ENCODE data around the gene PYGB.

PYGB gene

DNA sequence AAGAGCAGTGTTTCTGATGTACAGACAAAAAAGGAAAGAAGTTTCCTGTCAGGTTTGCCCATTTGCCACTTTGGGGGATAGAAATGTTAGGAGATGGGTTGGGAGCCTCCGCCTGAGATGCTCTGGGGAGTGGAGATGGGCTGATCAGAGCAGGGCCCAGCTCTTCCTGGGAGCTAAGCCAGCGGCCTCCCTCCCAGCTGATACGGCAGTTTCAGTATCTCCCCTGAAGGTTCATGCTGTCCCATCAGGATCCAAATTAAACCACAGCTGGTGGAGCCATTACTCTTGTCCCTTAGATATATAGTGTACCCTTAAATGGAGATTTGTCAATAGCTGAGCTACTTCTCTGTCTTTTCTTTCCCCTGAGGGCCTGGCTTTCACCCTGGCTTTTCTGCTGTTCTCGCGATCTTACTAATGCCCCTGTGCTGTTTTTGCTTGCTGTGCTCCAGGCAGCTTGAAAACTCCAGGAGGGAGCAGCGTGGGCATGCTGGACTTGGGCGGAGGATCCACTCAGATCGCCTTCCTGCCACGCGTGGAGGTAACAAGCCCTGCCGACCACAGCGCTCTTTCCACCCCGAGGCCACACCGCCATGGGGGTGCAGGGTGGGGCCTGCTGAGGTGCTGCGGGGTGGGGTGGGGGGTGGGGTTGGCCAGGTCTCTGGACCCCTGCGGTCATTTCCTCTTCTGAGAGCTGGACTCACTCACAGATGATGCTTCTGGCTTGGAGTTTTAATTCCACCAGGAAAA lies 31.5 kb upstream of the PYGB start:
- TF ChIP-seq, protein P1, sequence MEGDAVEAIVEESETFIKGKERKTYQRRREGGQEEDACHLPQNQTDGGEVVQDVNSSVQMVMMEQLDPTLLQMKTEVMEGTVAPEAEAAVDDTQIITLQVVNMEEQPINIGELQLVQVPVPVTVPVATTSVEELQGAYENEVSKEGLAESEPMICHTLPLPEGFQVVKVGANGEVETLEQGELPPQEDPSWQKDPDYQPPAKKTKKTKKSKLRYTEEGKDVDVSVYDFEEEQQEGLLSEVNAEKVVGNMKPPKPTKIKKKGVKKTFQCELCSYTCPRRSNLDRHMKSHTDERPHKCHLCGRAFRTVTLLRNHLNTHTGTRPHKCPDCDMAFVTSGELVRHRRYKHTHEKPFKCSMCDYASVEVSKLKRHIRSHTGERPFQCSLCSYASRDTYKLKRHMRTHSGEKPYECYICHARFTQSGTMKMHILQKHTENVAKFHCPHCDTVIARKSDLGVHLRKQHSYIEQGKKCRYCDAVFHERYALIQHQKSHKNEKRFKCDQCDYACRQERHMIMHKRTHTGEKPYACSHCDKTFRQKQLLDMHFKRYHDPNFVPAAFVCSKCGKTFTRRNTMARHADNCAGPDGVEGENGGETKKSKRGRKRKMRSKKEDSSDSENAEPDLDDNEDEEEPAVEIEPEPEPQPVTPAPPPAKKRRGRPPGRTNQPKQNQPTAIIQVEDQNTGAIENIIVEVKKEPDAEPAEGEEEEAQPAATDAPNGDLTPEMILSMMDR (conservative IDR thresholded peaks at IDR 0.05; ENCODE audit: low read depth, low read length) = no peak

DNA sequence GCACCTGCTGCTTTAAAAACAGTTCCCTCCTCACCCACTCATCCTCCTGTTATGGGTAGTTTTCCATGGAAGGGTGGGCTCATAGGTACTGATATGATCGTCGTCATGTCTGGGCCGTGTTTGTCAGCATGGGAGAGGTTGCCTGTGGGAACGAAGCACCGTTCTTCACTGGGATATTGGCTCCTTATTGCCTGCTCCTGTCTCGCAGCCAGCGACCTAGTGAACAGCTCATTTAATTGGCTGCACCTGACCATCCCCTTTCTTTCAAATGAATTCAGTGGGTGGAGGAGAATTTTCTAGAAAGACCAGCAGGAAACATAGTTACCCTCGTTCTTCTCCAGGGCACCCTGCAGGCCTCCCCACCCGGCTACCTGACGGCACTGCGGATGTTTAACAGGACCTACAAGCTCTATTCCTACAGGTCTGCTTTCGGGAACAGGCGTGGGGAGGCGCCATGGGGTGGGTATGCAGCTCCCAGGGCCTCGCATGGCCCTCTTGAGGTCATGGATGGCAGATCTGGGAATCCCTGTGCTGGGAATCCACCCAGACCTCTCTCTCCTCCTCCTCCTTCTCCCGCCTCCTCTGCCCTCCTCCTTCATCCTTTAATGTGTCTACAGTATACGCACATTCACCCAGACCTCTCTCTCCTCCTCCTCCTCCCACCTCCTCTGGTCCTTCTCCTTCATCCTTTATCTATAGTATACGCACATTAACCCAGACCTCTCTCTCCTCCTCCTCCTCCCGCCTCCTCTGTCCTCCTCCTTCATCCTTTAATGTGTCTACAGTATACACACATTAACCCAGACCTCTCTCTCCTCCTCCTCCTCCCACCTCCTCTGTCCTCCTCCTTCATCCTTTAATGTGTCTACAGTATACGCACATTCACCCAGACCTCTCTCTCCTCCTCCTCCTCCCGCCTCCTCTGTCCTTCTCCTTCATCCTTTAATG lies 30.4 kb upstream of the PYGB start:
- DNase-seq (ENCODE audit: low read depth) = no peak
- no peak overlapping the region for H3K4me3 ChIP-seq (ENCODE audit: low read depth, low read length)
- TF ChIP-seq, protein P1 (conservative IDR thresholded peaks at IDR 0.05; ENCODE audit: low read depth, low read length) = no peak

More for the DNA sequence above, 31.5 kb upstream of the PYGB start:
- H3K4me3 ChIP-seq (ENCODE audit: low read depth, low read length) = no peak overlapping the region
- no peak for DNase-seq (ENCODE audit: low read depth)

DNA sequence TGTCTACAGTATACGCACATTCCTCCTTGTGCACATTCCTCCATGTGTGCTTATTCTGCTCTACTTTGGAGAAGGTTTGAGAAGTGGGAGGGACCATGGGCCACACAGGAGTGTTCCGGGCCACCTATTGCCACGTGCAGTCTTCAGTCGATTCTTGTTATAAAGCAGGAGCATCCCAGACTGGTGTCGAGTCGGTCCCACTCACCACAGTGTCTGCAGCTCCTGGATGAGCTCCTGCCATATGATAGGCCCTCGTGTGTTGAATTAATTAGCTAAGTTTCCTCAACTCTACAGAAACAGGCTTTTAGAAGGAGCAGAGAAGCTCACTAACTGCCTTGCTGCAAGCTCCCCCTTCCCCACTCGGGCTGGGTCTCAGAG lies 29.8 kb upstream of the PYGB start:
- DNase-seq (ENCODE audit: low read depth) = no peak
- H3K4me3 ChIP-seq (ENCODE audit: low read depth, low read length) = no peak overlapping the region
- TF ChIP-seq, protein P1 (conservative IDR thresholded peaks at IDR 0.05; ENCODE audit: low read depth, low read length) = no peak

DNA sequence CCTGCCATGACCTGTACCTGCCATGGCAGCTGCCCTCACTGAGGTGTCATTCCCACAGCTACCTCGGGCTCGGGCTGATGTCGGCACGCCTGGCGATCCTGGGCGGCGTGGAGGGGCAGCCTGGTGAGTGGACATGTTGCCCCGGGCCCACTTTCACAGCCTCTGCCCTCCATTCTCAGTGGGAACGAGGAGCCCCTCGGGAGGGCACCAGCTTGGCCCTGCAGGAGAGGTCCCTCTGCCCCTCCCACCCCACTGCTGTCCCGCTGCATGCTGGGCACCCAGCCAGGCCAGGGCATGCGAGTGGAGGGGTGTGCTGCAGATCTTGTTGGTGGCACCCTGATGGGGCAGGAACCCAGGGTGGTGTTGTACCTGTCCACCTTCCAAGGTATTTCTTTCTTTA lies 29.4 kb upstream of the PYGB start:
- no peak for DNase-seq (ENCODE audit: low read depth)
- H3K4me3 ChIP-seq (ENCODE audit: low read depth, low read length) = no peak overlapping the region
- TF ChIP-seq, protein P1 (conservative IDR thresholded peaks at IDR 0.05; ENCODE audit: low read depth, low read length) = no peak

DNA sequence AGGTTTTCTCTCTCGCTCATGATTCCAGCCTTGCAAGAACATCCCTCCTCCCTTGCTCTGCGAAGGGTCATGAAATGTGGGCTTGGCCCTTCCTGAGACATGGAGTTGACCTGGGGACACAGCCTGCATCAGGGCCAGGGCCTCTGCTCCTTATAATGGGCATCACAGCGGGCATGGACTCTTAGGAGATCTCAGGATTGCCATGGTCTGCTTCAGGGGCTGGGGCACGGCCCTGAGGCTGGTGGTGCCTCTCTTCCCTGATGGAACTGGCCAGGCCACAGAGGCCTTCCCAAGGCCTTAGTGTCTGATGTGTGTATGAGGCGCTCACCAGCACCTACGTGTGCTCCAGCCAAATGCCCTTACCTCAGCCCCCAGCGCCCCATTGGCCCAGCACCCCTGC lies 28.5 kb upstream of the PYGB start:
- TF ChIP-seq, protein P1 (conservative IDR thresholded peaks at IDR 0.05; ENCODE audit: low read depth, low read length) = no peak
- H3K4me3 ChIP-seq (ENCODE audit: low read depth, low read length) = no peak overlapping the region
- no peak for DNase-seq (ENCODE audit: low read depth)

DNA sequence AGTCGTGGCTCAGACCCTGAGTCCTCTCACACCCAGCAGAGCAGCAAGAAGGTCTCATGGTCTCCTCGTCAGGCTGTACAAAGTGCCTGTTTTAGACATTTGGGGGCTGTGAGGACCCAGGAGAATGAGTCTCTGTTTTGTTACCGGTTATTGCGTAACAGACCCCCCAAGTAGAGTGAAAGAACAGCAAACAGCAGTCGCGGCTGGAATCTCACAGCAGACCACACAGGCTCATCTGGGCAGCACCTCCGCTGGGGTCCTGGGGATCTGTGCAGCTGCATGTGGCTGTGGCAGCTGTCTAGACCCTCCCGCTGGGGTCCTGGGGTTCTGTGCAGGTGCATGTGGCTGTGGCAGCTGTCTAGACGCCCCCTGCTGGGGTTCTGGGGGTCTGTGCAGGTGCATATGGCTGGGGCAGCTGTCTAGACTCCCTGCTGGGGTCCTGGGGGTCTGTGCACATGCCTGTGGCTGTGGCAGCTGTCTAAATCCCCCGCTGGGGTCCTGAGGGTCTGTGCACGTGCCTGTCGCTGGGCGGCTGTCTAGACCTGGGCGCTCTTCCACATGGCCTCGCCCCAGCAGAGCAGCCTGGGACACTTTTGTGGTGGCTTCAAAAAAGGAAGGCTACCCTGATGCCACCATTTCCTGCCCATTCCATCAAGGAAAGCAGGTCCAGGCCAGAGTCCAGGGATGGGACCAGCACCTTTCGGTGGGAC lies 27.7 kb upstream of the PYGB start:
- no peak overlapping the region for H3K4me3 ChIP-seq (ENCODE audit: low read depth, low read length)
- TF ChIP-seq, protein P1 (conservative IDR thresholded peaks at IDR 0.05; ENCODE audit: low read depth, low read length) = peak; percentile 26
- DNase-seq (ENCODE audit: low read depth) = peak; percentile 75
